ENCODE measurements around the gene TOPBP1. TPM values are rescaled to one million over a fixed set of nuclear protein-coding genes. Genes with fewer than 3 reads are reported as not detected.

Gene TOPBP1
- total RNA-seq, 1 experiment from 2014 or later = 51.5 TPM

DNA sequence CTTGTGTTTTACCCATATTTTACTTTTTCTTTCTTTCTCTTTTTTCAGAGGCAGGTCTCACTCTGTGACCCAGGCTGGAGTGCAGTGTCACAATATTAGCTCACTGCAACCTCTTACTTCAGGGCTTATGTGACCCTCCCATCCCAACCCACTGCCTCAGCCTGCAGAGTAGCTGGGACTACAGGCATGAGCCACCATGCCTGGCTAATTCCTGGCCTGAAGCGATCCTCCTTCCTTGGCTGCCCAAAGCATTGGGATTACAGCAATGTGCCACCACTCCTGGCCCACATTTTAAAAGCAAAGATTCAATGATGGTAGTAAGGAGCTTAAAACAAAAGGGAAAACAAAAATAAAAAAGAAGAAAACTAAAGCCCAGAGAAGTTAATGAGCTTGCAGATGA is 99.4 kb downstream of the TOPBP1 start:
- Histone ChIP-seq H3K4ac (ENCODE audit: low read depth, low read length) (no peak overlapping the region), H4K20me1 (ENCODE audit: control insufficient read depth, insufficient read depth, insufficient read length) (no peaks in the 10 kb centered on the region), H3K79me1 (ENCODE audit: insufficient read depth, low read depth, low read length, poor library complexity, severe bottlenecking) (no peaks in the 10 kb centered on the region), H4K91ac (ENCODE audit: insufficient read length, low read depth, low read length) (no peak overlapping the region), H3K27ac (ENCODE audit: insufficient read length, low read depth, low read length) (no peak overlapping the region), H3K9me3 (ENCODE audit: control insufficient read depth, low read depth, low read length) (no peaks in the 10 kb centered on the region), H3K27me3 (ENCODE audit: insufficient read depth, low read length) (no peaks in the 10 kb centered on the region), H2AK5ac (ENCODE audit: insufficient read length, low read length) (no peak overlapping the region), H3K23ac (ENCODE audit: insufficient read length, low read depth, low read length) (no peak overlapping the region), H3T11ph (ENCODE audit: low read length) (no peak overlapping the region), H2AFZ (ENCODE audit: low read length) (no peak overlapping the region), H3K4me2 (ENCODE audit: insufficient read depth, insufficient read length, low read length) (no peak overlapping the region), H3K79me2 (ENCODE audit: insufficient read depth, low read length) (no peaks in the 10 kb centered on the region), H3K14ac (ENCODE audit: insufficient read depth, low read length) (no peak overlapping the region), H4K8ac (replicated peaks; ENCODE audit: insufficient read length, low read depth, low read length) (no peak overlapping the region), H2BK12ac (ENCODE audit: insufficient read length, low read depth, low read length) (no peak overlapping the region), H3K18ac (ENCODE audit: insufficient read length, low read depth, low read length) (no peak overlapping the region), H2BK5ac (ENCODE audit: insufficient read length, low read length) (no peak overlapping the region), H3K4me1 (ENCODE audit: insufficient read depth, low read length) (no peaks in the 10 kb centered on the region), H2BK120ac (ENCODE audit: low read depth, low read length, poor library complexity, severe bottlenecking) (no peak overlapping the region), H3K9ac (ENCODE audit: extremely low read depth, insufficient read length, low read length) (no peak overlapping the region), H3K56ac (ENCODE audit: insufficient read length, low read depth, low read length) (no peak overlapping the region), H2BK20ac (ENCODE audit: low read depth, low read length, poor library complexity, severe bottlenecking) (no peak overlapping the region), H3K23me2 (ENCODE audit: insufficient read length, low read depth, low read length, poor library complexity, severe bottlenecking) (no peaks in the 10 kb centered on the region), H4K5ac (ENCODE audit: insufficient read length, low read depth, low read length) (no peak overlapping the region), H2BK15ac (ENCODE audit: low read depth, low read length) (no peak overlapping the region)
- WGBS (ENCODE audit: extremely low coverage, insufficient read length, low lambda C conversion rate) = no CpG with 5 or more reads among the region's 1 CpG
- no peaks in the 10 kb centered on the region for H3K9me3 Mint-ChIP-seq
- H3K27me3 Mint-ChIP-seq (ENCODE audit: low read depth) = no peaks in the 10 kb centered on the region; the same call in 1 of the 2 replicates
- peaks cover 3 to 4% of the 10 kb centered on the region in 2 experiments for H3K4me1 Mint-ChIP-seq
- TF ChIP-seq, protein P1, sequence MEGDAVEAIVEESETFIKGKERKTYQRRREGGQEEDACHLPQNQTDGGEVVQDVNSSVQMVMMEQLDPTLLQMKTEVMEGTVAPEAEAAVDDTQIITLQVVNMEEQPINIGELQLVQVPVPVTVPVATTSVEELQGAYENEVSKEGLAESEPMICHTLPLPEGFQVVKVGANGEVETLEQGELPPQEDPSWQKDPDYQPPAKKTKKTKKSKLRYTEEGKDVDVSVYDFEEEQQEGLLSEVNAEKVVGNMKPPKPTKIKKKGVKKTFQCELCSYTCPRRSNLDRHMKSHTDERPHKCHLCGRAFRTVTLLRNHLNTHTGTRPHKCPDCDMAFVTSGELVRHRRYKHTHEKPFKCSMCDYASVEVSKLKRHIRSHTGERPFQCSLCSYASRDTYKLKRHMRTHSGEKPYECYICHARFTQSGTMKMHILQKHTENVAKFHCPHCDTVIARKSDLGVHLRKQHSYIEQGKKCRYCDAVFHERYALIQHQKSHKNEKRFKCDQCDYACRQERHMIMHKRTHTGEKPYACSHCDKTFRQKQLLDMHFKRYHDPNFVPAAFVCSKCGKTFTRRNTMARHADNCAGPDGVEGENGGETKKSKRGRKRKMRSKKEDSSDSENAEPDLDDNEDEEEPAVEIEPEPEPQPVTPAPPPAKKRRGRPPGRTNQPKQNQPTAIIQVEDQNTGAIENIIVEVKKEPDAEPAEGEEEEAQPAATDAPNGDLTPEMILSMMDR (conservative IDR thresholded peaks at IDR 0.05) = no peak
- no peak overlapping the region for H3K27ac Mint-ChIP-seq
- H3K4me3 Mint-ChIP-seq = no peak overlapping the region
- no peaks in the 10 kb centered on the region for H3K36me3 Mint-ChIP-seq (ENCODE audit: insufficient read depth in 1 of 3, low read depth in 3 of 3)
- no peak for DNase-seq

Data from H9 (cell line).